Immature natural killer cell (primary cell): ENCODE results near the gene RPS6KA2. TPM values are rescaled to one million over a fixed set of nuclear protein-coding genes. Genes with fewer than 3 reads are reported as not detected.

Experiments used
- DNase-seq, 3 donors: peaks; one replicate each; pipeline ENCODE4 v3.0.0; 2022; ENCODE audit warnings: mixed read lengths in 1 of 3
- H3K27ac Mint-ChIP-seq, 6 donors: one replicate each; pipeline ENCODE4 v1.8.0; 2020; ENCODE audit warnings: mixed read lengths in 6 of 6, mild to moderate bottlenecking in 5 of 6, inconsistent platforms in 4 of 6, moderate library complexity in 3 of 6
- H3K27me3 Mint-ChIP-seq, 3 donors: one replicate each; pipeline ENCODE4 v1.8.0; 2020 to 2021; ENCODE audit warnings: low read depth in 3 of 3, mild to moderate bottlenecking in 3 of 3, mixed read lengths in 3 of 3, moderate library complexity in 3 of 3, inconsistent platforms in 1 of 3
- H3K36me3 Mint-ChIP-seq, 3 donors: one replicate each; pipeline ENCODE4 v1.8.0; 2020; ENCODE audit warnings: mixed read lengths in 3 of 3, inconsistent platforms in 2 of 3, mild to moderate bottlenecking in 2 of 3
- H3K4me1 Mint-ChIP-seq, 2 donors: one replicate each; pipeline ENCODE4 v1.8.0; 2020; ENCODE audit warnings: inconsistent platforms in 2 of 2, mild to moderate bottlenecking in 2 of 2, mixed read lengths in 2 of 2, moderate library complexity in 1 of 2
- H3K4me3 Mint-ChIP-seq, 5 donors: one replicate each; pipeline ENCODE4 v1.8.0; 2020; ENCODE audit warnings: mild to moderate bottlenecking in 5 of 5, mixed read lengths in 5 of 5, inconsistent platforms in 3 of 5, moderate library complexity in 3 of 5
- H3K9me3 Mint-ChIP-seq, 6 donors: one replicate each; pipeline ENCODE4 v1.8.0; 2020; ENCODE audit warnings: mild to moderate bottlenecking in 6 of 6, mixed read lengths in 6 of 6, inconsistent platforms in 4 of 6, moderate library complexity in 3 of 6
- polyA plus RNA-seq, 3 donors: library from polyadenylated mRNA; unstranded; fragments of 300-500 nt; fragmentation: Illumina TruSeq; gene quantifications; one replicate each; pipeline ENCODE4 v1.2.3, GENCODE V29; 2021

RPS6KA2 gene
- polyA plus RNA-seq, 3 donors from 2014 or later = 2.5 to 5.3 (median 3.4) TPM

- Mint-ChIP-seq H3K9me3 (no peaks in the 10 kb centered on the region), H3K27ac (peak overlapping the region in 1 of 6 donors; percentile 10), H3K36me3 (no peaks in the 10 kb centered on the region), H3K4me3 (no peak overlapping the region), H3K27me3 (peaks cover under 1 to 13% (median 3%) of the 10 kb centered on the region in 3 donors), H3K4me1 (no peaks in the 10 kb centered on the region)
- no peak for DNase-seq
These were observed 59.9 kb downstream of the RPS6KA2 start for GRCh38 chr6:166567107-166567506.

- DNase-seq = no peak
- H3K36me3 Mint-ChIP-seq = no peaks in the 10 kb centered on the region
- no peak overlapping the region for H3K4me3 Mint-ChIP-seq
- no peaks in the 10 kb centered on the region for H3K9me3 Mint-ChIP-seq
- H3K4me1 Mint-ChIP-seq = no peaks in the 10 kb centered on the region
- peaks cover 0 to 13% (median 3%) of the 10 kb centered on the region in 3 donors for H3K27me3 Mint-ChIP-seq
- H3K27ac Mint-ChIP-seq = no peak overlapping the region
These were observed 60.7 kb downstream of the RPS6KA2 start for GRCh38 chr6:166566026-166567011.

DNA sequence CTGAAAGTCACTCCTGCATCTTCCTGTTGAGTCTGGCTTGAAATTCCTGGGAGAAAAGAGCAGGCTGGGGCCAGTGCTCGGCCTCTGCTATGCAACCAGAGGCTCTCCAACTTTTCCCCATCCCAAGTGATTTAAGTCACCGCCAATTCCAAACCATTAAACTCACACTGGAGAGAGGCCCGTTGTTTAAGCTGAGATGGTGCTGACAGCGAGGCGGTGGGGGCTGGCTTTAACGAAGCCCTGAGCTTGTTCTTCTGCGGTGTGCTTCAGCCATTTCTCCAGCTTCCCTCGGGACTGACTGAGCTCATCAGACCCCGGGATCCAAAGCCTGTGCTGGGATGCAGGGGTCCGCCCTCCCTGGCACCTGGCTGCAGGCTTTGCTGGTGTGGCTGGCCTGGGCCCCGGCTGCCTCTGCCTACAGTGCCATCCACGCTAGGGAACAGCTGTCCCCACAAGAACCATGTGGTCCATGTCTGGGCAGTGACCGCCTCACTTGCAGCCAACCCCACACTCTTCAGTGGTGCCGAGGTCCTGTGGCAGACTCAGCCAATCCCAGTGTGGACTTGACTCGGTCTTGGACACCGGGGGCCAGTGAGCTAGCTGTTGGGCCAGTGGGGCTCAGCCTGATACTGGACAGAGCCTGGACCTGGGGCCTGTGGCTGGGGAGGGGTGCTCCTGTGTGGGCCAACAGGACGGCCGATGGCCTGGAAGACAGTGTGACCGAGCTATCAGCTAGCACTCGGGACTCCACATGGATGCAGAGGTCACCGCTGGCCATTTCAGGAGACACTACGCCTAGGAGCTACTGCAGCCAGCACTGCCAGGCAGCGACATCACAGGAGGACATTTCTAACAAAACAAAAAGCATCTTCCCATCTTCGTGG is 61.7 kb downstream of the RPS6KA2 start:
- H3K9me3 Mint-ChIP-seq = no peaks in the 10 kb centered on the region
- no peaks in the 10 kb centered on the region for H3K36me3 Mint-ChIP-seq
- no peak overlapping the region for H3K4me3 Mint-ChIP-seq
- H3K27me3 Mint-ChIP-seq = peaks cover 0 to 9% (median 5%) of the 10 kb centered on the region in 3 donors
- no peaks in the 10 kb centered on the region for H3K4me1 Mint-ChIP-seq
- DNase-seq = no peak
- H3K27ac Mint-ChIP-seq = no peak overlapping the region

DNA sequence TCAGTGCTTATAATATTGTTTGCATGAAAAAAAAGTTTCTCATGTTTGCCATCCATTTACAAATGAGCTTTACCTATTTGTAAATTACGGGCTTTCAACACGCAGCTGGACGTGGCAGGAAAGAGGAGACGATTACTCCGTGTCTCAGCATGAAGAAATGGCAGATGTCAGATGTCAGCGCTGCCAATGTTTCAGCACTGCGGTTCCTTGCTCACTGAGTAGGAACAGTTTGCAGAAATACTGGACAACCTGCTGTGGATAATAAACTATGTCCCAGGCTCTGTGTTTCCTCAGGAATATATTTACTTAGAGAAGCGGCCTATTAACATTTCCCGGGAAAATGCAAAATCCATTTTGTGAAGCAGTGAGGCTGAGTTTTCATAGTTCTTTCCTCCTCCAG is 63.2 kb downstream of the RPS6KA2 start:
- peaks cover 0 to 10% (median 0%) of the 10 kb centered on the region in 6 donors for H3K9me3 Mint-ChIP-seq
- no peak overlapping the region for H3K4me3 Mint-ChIP-seq
- H3K4me1 Mint-ChIP-seq = no peaks in the 10 kb centered on the region

GRCh38 chr6:166563200-166563599 is 63.9 kb downstream of the RPS6KA2 start:
- no peak for DNase-seq
- Mint-ChIP-seq H3K4me1 (no peaks in the 10 kb centered on the region), H3K9me3 (peaks cover 0 to 10% (median 0%) of the 10 kb centered on the region in 6 donors), H3K4me3 (no peak overlapping the region), H3K27me3 (peaks cover 0 to 9% (median 2%) of the 10 kb centered on the region in 3 donors), H3K27ac (no peak overlapping the region), H3K36me3 (peaks cover 0 to 6% (median 0%) of the 10 kb centered on the region in 3 donors)

More for the DNA sequence above, 63.2 kb downstream of the RPS6KA2 start:
- Mint-ChIP-seq H3K36me3 (peaks cover 0 to 6% (median 0%) of the 10 kb centered on the region in 3 donors), H3K27ac (no peak overlapping the region), H3K27me3 (peaks cover 0 to 9% (median 2%) of the 10 kb centered on the region in 3 donors)
- DNase-seq = no peak

- DNase-seq = no peak
- no peaks in the 10 kb centered on the region for H3K4me1 Mint-ChIP-seq
- H3K27me3 Mint-ChIP-seq = peaks cover 0 to 9% (median 2%) of the 10 kb centered on the region in 3 donors
- peaks cover 0 to 10% (median 0%) of the 10 kb centered on the region in 6 donors for H3K9me3 Mint-ChIP-seq
- peaks cover 0 to 6% (median 0%) of the 10 kb centered on the region in 3 donors for H3K36me3 Mint-ChIP-seq
- H3K27ac Mint-ChIP-seq = no peak overlapping the region
- H3K4me3 Mint-ChIP-seq = no peak overlapping the region
These were observed 64.3 kb downstream of the RPS6KA2 start for GRCh38 chr6:166562726-166563125.

- Mint-ChIP-seq H3K27me3 (peaks cover 2 to 7% (median 3%) of the 10 kb centered on the region in 3 donors), H3K9me3 (peaks cover 0 to 10% (median 0%) of the 10 kb centered on the region in 6 donors), H3K27ac (peak overlapping the region in 1 of 6 donors; percentile 21), H3K4me1 (peaks cover 4 to 6% of the 10 kb centered on the region in 2 donors), H3K4me3 (no peak overlapping the region), H3K36me3 (peaks cover 0 to 6% (median 0%) of the 10 kb centered on the region in 3 donors)
- DNase-seq = no peak
These were observed 65.2 kb downstream of the RPS6KA2 start for GRCh38 chr6:166561771-166562359.

- peaks cover 0 to 10% (median 0%) of the 10 kb centered on the region in 6 donors for H3K9me3 Mint-ChIP-seq
- H3K27me3 Mint-ChIP-seq = peaks cover 2 to 11% (median 3%) of the 10 kb centered on the region in 3 donors
- H3K4me3 Mint-ChIP-seq = no peak overlapping the region
- no peak for DNase-seq
- no peak overlapping the region for H3K27ac Mint-ChIP-seq
- H3K36me3 Mint-ChIP-seq = peaks cover 0 to 6% (median 0%) of the 10 kb centered on the region in 3 donors
- peaks cover 4 to 11% of the 10 kb centered on the region in 2 donors for H3K4me1 Mint-ChIP-seq
These were observed 66.8 kb downstream of the RPS6KA2 start for GRCh38 chr6:166560222-166560621.

DNA sequence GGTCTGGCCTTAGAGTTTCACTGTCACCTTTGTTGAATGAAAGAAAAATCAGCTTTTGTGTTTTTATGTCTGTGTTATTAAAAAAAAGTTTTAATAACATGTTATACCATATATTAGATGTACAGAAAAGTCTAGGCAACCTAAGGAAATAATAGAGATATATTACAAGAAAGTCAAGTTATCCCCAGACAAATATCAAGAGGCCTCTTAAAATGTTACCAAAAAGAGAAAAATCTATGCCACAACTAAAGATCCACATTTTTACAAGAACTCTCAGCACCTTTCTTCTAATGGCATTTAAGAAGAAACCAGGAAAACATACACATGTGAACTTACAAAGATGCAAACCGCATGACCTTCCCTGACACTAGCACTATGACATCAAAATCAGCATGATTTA is 67.4 kb downstream of the RPS6KA2 start:
- Mint-ChIP-seq H3K9me3 (peaks cover 0 to 10% (median 0%) of the 10 kb centered on the region in 6 donors), H3K4me3 (no peak overlapping the region), H3K27me3 (peaks cover 2 to 13% (median 3%) of the 10 kb centered on the region in 3 donors), H3K27ac (no peak overlapping the region), H3K4me1 (peaks cover 4 to 11% of the 10 kb centered on the region in 2 donors), H3K36me3 (peaks cover 0 to 6% (median 0%) of the 10 kb centered on the region in 3 donors)
- DNase-seq = no peak

DNA sequence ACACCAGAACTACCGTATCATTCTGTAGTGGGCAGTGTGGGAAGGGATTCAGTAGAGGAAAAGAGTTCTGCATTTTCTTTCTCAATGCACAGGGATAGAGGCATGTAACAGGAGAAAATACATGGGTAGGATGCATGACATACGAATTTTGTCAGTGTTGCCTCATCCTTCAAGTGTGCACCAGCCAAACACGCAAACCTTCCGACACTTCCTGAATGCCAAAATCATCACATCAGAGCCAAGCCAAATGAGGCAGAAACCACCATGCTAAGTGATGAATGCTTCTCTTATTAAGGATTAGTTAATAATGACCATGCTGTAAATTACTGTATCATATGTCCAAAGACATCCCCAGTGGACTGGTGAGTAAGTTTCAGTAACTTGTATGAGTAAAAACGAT is 67.8 kb downstream of the RPS6KA2 start:
- H3K27ac Mint-ChIP-seq = no peak overlapping the region
- peaks cover 0 to 10% (median 0%) of the 10 kb centered on the region in 6 donors for H3K9me3 Mint-ChIP-seq
- H3K27me3 Mint-ChIP-seq = peaks cover 2 to 13% (median 3%) of the 10 kb centered on the region in 3 donors
- peaks cover 4 to 11% of the 10 kb centered on the region in 2 donors for H3K4me1 Mint-ChIP-seq
- peaks cover 0 to 6% (median 0%) of the 10 kb centered on the region in 3 donors for H3K36me3 Mint-ChIP-seq
- DNase-seq = no peak
- no peak overlapping the region for H3K4me3 Mint-ChIP-seq

- peaks cover 2 to 11% (median 6%) of the 10 kb centered on the region in 3 donors for H3K27me3 Mint-ChIP-seq
- peaks cover 0 to 6% (median 0%) of the 10 kb centered on the region in 3 donors for H3K36me3 Mint-ChIP-seq
- H3K4me3 Mint-ChIP-seq = no peak overlapping the region
- H3K27ac Mint-ChIP-seq = no peak overlapping the region
- H3K4me1 Mint-ChIP-seq = peaks cover 4 to 11% of the 10 kb centered on the region in 2 donors
- peaks cover 0 to 10% (median 0%) of the 10 kb centered on the region in 6 donors for H3K9me3 Mint-ChIP-seq
- DNase-seq = no peak
These were observed 68.7 kb downstream of the RPS6KA2 start for GRCh38 chr6:166558156-166559005.

DNA sequence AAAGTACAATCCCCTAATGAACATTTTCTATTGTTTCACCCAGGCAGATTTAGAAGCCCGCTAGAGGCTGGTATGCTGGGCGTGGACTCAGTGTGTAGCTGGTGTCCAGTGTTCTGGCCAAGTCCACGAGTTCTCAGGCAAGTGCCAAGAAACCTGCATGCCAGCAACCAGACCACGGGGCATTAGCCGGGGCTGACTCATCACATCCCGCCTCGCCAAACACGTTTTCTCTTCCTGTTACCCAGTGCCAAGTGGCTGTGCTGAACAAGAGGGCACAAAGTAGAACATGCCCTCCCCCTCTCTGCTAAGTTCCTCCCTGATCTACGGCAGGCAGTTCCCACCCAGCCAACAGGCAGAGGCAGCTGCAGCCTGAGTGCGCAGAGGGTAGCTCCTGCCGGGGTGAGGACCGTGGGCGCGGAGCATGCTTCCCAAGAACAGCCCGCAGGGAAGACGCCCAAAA is 70.2 kb downstream of the RPS6KA2 start:
- Mint-ChIP-seq H3K4me1 (peaks cover 4 to 11% of the 10 kb centered on the region in 2 donors), H3K27me3 (peaks cover 2 to 8% (median 7%) of the 10 kb centered on the region in 3 donors), H3K27ac (no peak overlapping the region), H3K4me3 (peak overlapping the region in 1 of 5 donors; percentile 7), H3K36me3 (peaks cover 0 to 6% (median 0%) of the 10 kb centered on the region in 3 donors), H3K9me3 (peaks cover 0 to 10% (median 0%) of the 10 kb centered on the region in 6 donors)
- DNase-seq = no peak
